Activated CD8-positive, alpha-beta memory T cell treated with anti-CD3 and anti-CD28 coated beads, Interleukin-2, amount 50 U/mL, for 48 hours (primary cell): Measurements from ENCODE around the gene CELA2B.

Experiments
- DNase-seq: peaks from one replicate; pipeline ENCODE4 v3.0.0-alpha.2; 2020

The CELA2B gene

GRCh38 chr1:15531003-15531402 lies 55.1 kb downstream of the CELA2B start:
- DNase-seq: no peak

- DNase-seq: no peak
Measured at GRCh38 chr1:15531682-15532081, 55.8 kb downstream of the CELA2B start.

- no peak for DNase-seq
Measured at GRCh38 chr1:15538771-15539170, 62.9 kb downstream of the CELA2B start.

- DNase-seq: no peak
Measured at GRCh38 chr1:15540186-15540585, 64.3 kb downstream of the CELA2B start.
